Measurements from ENCODE around the gene SMIM21.

SMIM21 gene

GRCh38 chr18:75374466-75374865 lies 53.0 kb downstream of the SMIM21 start:
- DNase-seq: no peak

GRCh38 chr18:75369026-75369721 lies 58.3 kb downstream of the SMIM21 start:
- no peak for DNase-seq

DNA sequence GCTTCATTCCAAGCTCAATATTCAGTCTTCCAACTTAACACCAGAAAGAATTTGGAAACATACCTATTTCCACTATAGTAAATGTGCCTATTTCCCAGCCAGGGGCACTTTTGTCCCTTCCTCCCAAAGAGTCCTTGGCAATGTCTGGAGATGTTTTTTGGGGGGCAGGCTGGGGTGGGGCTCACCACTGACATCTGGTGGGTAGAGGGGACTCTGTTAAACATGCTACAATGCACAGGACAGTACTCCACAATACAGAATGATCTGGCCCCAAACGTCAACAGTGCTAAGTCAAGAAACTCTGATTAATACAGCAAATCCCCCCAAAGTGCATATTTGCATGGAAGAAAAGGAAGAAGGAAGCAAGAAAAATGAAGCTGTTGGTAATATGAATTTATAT lies 61.7 kb downstream of the SMIM21 start:
- no peak for DNase-seq

DNA sequence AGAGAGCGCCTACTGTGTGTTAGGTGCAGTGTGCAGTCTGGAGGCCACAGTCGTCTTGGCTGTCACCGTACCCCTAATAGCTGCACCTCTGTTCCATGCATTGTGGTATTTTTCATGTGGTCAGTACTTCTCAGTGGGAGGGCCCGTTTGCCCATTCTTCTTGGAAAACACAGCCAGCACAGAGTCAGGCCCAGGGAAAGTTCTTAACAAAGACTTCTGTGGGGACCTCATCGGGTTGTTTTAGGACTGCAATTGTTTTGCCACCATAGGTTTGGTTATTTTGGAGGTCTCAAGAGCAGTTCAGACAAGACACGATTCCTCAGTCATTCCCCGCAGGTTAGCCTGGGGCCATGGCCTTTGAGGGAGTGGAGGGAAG lies 62.3 kb downstream of the SMIM21 start:
- no peak for DNase-seq

DNA sequence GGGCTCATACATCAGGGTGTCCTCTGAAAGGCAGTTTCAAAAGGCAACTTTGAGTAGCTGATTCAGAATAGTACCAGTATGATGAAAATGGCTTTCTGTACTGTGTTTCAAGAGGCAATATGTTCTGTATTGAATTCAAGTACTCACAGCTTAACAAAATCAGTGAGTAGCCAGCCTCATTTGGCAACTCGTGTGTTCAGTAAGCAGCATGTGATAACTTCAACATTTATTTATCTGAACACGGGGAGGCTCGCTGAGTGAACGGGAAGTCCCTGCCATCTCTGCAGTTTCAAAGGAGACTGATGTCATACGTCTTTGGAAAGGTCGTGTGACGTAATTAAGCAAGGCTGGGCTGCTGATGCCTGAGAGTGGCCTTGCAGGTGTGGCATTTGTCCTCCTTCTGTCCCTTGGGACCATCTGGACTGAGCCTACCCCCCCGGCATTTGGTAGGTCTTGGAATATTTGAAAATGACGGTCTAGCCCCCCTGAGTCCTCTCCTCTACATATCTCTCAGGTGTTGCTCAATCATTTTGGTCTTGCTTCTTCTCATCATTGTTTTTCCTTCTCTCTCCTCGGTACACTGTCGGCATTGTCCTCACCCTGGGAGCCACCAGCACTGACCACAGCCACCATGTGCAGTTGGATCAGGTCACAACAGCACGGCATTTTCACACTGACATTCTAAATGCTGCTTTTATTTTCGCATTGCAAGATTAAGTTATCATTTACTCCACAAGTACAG lies 62.8 kb downstream of the SMIM21 start:
- no peak for DNase-seq

- no peak for DNase-seq
Observed at GRCh38 chr18:75363446-75364225, 63.9 kb downstream of the SMIM21 start.

DNA sequence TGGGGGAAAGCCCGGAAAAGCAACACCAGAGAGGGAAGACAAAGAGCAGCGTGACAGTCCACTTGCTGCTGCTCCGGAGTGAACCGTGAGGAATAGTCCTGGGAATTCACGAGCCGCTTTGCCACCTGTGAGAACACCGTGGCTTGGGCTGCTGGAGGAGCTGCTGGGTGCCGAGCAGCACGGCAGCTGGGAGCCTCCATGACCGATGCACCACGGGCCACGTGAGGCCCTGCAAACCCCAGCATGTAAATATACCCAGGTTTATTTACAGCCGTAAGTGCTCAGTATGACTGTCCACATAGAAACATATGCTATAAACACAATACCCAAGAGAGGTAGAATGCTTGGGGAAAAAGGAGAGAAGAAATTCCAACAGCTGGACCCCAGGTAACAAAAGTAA lies 65.1 kb downstream of the SMIM21 start:
- DNase-seq: no peak

- no peak for DNase-seq
Observed at GRCh38 chr18:75360941-75361340, 66.6 kb downstream of the SMIM21 start.

- DNase-seq: no peak
Observed at GRCh38 chr18:75360215-75360614, 67.3 kb downstream of the SMIM21 start.

Measured in NCI-H774 (cell line).